Neural cell (in vitro differentiated cells): ENCODE measurements around the gene ELK3.

Source experiments
- CTCF ChIP-seq: fragments of 450-650 bp; IDR thresholded peaks from 2 replicates; pipeline ENCODE4 v1.5.1; 2014; ENCODE audit warnings: antibody characterized with exemption, mild to moderate bottlenecking, moderate library complexity; ENCODE audit not compliant: poor library complexity, severe bottlenecking
- EZH2 ChIP-seq: fragments of 200-600, 300-800 bp; shearing (Covaris generic), sonication (generic); IDR thresholded peaks from 2 replicates; pipeline ENCODE4 v1.6.1; 2014; ENCODE audit warnings: antibody characterized with exemption, low read length, borderline replicate concordance, mild to moderate bottlenecking; ENCODE audit not compliant: insufficient read depth, poor library complexity, severe bottlenecking
- RAD21 ChIP-seq: fragments of 450-650 bp; conservative IDR thresholded peaks from 2 replicates; pipeline ENCODE4 v1.6.1; 2014; ENCODE audit warnings: antibody characterized with exemption, mild to moderate bottlenecking, moderate library complexity

GRCh38 chr12:96219700-96220206 is 25.6 kb downstream of the ELK3 start:
- no peak for TF ChIP-seq CTCF
- TF ChIP-seq RAD21 = no peak
- TF ChIP-seq EZH2 = no peak
